ENCODE measurements around the gene IL6ST. TPM values are rescaled to one million over a fixed set of nuclear protein-coding genes. Genes with fewer than 3 reads are reported as not detected.

The IL6ST gene
- total RNA-seq, 1 experiment from 2014 or later, result 181 TPM

GRCh38 chr5:55914971-55915370, 79.8 kb downstream of the IL6ST start:
- POLR2A ChIA-PET, result no interaction called here
- H3K27me3 ChIP-seq (ENCODE audit: control insufficient read depth, insufficient read depth, low read length), result no peaks in the 10 kb centered on the region
- TF ChIP-seq SIN3A (IDR thresholded peaks at IDR 0.05; ENCODE audit: borderline replicate concordance, insufficient read depth, low read depth, low read length) (no peak), TCF7L2 (IDR thresholded peaks at IDR 0.05; ENCODE audit: low read depth, low read length) (no peak), POLR2AphosphoS5 (IDR thresholded peaks at IDR 0.05; ENCODE audit: low read depth, low read length) (no peak), CTCF (IDR thresholded peaks at IDR 0.05) (no peak)
- TF ChIP-seq, protein P1, sequence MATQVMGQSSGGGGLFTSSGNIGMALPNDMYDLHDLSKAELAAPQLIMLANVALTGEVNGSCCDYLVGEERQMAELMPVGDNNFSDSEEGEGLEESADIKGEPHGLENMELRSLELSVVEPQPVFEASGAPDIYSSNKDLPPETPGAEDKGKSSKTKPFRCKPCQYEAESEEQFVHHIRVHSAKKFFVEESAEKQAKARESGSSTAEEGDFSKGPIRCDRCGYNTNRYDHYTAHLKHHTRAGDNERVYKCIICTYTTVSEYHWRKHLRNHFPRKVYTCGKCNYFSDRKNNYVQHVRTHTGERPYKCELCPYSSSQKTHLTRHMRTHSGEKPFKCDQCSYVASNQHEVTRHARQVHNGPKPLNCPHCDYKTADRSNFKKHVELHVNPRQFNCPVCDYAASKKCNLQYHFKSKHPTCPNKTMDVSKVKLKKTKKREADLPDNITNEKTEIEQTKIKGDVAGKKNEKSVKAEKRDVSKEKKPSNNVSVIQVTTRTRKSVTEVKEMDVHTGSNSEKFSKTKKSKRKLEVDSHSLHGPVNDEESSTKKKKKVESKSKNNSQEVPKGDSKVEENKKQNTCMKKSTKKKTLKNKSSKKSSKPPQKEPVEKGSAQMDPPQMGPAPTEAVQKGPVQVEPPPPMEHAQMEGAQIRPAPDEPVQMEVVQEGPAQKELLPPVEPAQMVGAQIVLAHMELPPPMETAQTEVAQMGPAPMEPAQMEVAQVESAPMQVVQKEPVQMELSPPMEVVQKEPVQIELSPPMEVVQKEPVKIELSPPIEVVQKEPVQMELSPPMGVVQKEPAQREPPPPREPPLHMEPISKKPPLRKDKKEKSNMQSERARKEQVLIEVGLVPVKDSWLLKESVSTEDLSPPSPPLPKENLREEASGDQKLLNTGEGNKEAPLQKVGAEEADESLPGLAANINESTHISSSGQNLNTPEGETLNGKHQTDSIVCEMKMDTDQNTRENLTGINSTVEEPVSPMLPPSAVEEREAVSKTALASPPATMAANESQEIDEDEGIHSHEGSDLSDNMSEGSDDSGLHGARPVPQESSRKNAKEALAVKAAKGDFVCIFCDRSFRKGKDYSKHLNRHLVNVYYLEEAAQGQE (IDR thresholded peaks at IDR 0.05; ENCODE audit: insufficient read depth in 1 of 2, low read depth in 2 of 2, low read length in 1 of 2), result no peak
- no peak overlapping the region for H3K27ac ChIP-seq (ENCODE audit: low read length)
- no peaks in the 10 kb centered on the region for H3K9me3 ChIP-seq (ENCODE audit: control insufficient read depth, insufficient read depth, low read depth, low read length)
- CTCF ChIA-PET, result no interaction called here
- BruUV-seq (replicated peaks), result no TSS peak
- no peaks in the 10 kb centered on the region for H3K4me1 ChIP-seq (ENCODE audit: control insufficient read depth, insufficient read depth, low read length)
- intact Hi-C loops (cut with micrococcal nuclease; ENCODE audit: unreplicated experiment) (no loop called here), in situ Hi-C loops (cut with HindIII; ENCODE audit: low pct_unique_long_range_greater_than_20kb, low sequenced_read_pairs) (no loop called here)
- DNase-seq (ENCODE audit: low read depth, low spot score) (no peak), ATAC-seq (no peak)
- H3K4me3 ChIP-seq (ENCODE audit: low read depth in 2 of 2, low read length in 2 of 2), result no peak overlapping the region
- H3K36me3 ChIP-seq (ENCODE audit: control insufficient read depth, insufficient read depth, low read length), result no peaks in the 10 kb centered on the region

- Histone ChIP-seq H3K9me3 (ENCODE audit: control insufficient read depth, insufficient read depth, low read depth, low read length) (no peaks in the 10 kb centered on the region), H3K27me3 (ENCODE audit: control insufficient read depth, insufficient read depth, low read length) (no peaks in the 10 kb centered on the region), H3K27ac (ENCODE audit: low read length) (no peak overlapping the region), H3K4me3 (ENCODE audit: low read depth in 2 of 2, low read length in 2 of 2) (no peak overlapping the region), H3K36me3 (ENCODE audit: control insufficient read depth, insufficient read depth, low read length) (no peaks in the 10 kb centered on the region), H3K4me1 (ENCODE audit: control insufficient read depth, insufficient read depth, low read length) (no peaks in the 10 kb centered on the region)
- BruUV-seq (replicated peaks), result no TSS peak
- no peak for TF ChIP-seq SIN3A (IDR thresholded peaks at IDR 0.05; ENCODE audit: borderline replicate concordance, insufficient read depth, low read depth, low read length)
- DNase-seq (ENCODE audit: low read depth, low spot score) (no peak), ATAC-seq (no peak)
- in situ Hi-C loops (cut with HindIII; ENCODE audit: low pct_unique_long_range_greater_than_20kb, low sequenced_read_pairs) (no loop called here), intact Hi-C loops (cut with micrococcal nuclease; ENCODE audit: unreplicated experiment) (no loop called here)
- POLR2A ChIA-PET, result no interaction called here
- CTCF ChIA-PET, result no interaction called here
Measured at GRCh38 chr5:55913466-55914413, 81.0 kb downstream of the IL6ST start.

Data from Panc1 (cell line).